Embryonic facial prominence (tissue), 1 donor: ENCODE measurements around the gene ZDHHC18.

Experiments
- DNase-seq: peaks from one replicate; pipeline ENCODE4 v3.0.0-alpha.2; 2016; ENCODE audit errors: extremely low spot score

The ZDHHC18 gene

GRCh38 chr1:26900815-26901511, 74.5 kb downstream of the ZDHHC18 start:
- DNase-seq: no peak
